ENCODE data around the gene TNNT2. TPM values are rescaled to one million over a fixed set of nuclear protein-coding genes. Genes with fewer than 3 reads are reported as not detected.

Gene TNNT2
- total RNA-seq, 2 experiments from 2014 or later = not detected

DNA sequence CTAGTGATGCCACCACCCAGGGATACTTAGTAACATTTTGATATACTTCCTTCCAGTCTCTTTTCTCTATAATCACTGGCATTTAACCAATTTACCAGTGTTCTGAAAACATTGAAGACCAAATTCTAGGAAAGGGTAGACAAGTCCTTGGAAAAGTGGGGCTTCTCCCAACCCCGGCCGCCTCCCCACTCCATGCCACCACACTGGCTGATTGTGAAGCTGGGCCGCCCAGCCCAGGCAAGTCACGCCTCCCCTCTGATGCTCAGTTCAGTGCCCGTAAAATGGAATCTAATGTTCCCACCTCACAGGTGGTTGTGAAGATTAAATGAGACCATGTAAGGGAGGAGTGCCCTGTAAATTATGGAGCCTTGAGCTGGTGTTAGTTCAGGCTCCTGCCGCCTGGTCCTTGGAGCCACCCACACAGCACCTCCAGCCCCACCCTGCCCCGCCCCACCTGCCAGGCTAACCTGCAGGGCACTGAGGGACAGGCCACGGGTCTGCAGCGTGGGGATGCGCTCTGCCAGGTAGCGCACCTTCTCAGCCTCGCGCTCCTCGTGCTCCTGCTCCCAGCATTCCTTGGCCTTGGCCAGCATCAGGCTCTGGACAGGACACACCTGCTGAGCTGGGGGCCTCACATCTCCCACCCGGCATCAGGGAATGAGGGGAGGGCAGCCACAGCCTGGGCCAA is 36.7 kb upstream of the TNNT2 start:
- Mint-ChIP-seq H3K27me3 (peaks cover 3% of the 10 kb centered on the region), H3K4me1 (ENCODE audit: low read depth) (no peaks in the 10 kb centered on the region), H3K36me3 (no peaks in the 10 kb centered on the region), H3K4me3 (no peak overlapping the region), H3K27ac (no peak overlapping the region), H3K9me3 (no peaks in the 10 kb centered on the region)
- POLR2A ChIA-PET = no interaction called here
- intact Hi-C loops (cut with micrococcal nuclease) = no loop called here
- DNase-seq = no peak
- CTCF ChIA-PET = no interaction called here

DNA sequence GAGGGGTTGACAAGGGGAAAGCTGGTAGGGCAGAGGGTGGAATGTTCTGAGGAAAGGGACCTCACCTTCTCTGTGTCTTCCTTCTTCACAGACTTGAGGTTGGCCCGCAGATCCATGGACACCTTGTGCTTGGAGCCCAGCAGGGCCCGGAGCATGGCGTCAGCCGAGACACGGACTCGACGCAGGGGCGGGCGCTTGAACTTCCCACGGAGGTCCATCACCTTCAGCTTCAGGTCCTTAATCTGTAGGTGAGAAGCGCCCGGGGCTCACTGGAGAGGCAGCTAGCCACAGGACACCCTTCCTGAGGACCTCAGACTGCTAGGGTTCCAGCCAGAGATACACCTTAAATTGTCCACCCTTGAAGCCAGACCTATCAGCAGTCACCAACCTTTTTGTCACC is 33.8 kb upstream of the TNNT2 start:
- no peak for DNase-seq
- POLR2A ChIA-PET = interaction anchor here (0.6 kb wide), 1 partner anchor 529 kb away, joined by 3 read pairs; no protein-coding TSS in a partner anchor
- Mint-ChIP-seq H3K27ac (no peak overlapping the region), H3K4me1 (ENCODE audit: low read depth) (no peaks in the 10 kb centered on the region), H3K36me3 (no peaks in the 10 kb centered on the region), H3K27me3 (no peaks in the 10 kb centered on the region), H3K9me3 (no peaks in the 10 kb centered on the region), H3K4me3 (no peak overlapping the region)
- intact Hi-C loops (cut with micrococcal nuclease) = no loop called here
- CTCF ChIA-PET = interaction anchor here (1.0 kb wide), 2 partner anchors 14 to 21 kb away, joined by 3 read pairs; no protein-coding TSS in a partner anchor

- Mint-ChIP-seq H3K27ac (no peak overlapping the region), H3K9me3 (no peaks in the 10 kb centered on the region), H3K4me3 (no peak overlapping the region), H3K36me3 (no peaks in the 10 kb centered on the region), H3K4me1 (ENCODE audit: low read depth) (no peaks in the 10 kb centered on the region), H3K27me3 (no peaks in the 10 kb centered on the region)
- no peak for DNase-seq
- POLR2A ChIA-PET = interaction anchor here (1.1 kb wide), 1 partner anchor 17 kb away, joined by 3 read pairs; no protein-coding TSS in a partner anchor
- CTCF ChIA-PET = interaction anchor here (0.6 to 2.4 kb wide), 11 partner anchors 9 to 844 kb away, joined by 3 to 7 read pairs (median 3); partner anchors contain the start of gene TNNI1
- intact Hi-C loops (cut with micrococcal nuclease) = loop anchor here (5.0 kb wide), 1 partner anchor 157 kb away; no protein-coding TSS in a partner anchor
These were observed 32.0 kb upstream of the TNNT2 start for GRCh38 chr1:201409440-201409839.

DNA sequence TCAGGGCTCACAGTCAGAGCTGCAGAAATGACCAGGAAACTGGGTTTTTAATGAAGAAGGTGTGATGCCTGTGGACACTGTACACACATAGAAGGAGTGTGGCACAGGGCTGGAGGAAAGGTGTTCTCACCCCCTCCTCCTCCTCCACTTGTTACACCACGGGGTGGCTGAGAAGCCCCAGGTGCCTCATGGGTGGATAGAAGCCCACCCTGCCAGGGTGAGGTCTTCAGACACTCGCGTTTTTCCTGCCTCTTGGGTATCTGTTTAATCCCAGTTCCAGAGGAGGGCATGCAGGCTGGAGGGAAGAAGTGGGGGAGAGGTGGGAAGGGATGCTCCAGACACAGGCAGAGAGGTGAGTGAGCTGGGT is 31.3 kb upstream of the TNNT2 start:
- DNase-seq = no peak
- H3K36me3 Mint-ChIP-seq = no peaks in the 10 kb centered on the region
- H3K27me3 Mint-ChIP-seq = no peaks in the 10 kb centered on the region
- CTCF ChIA-PET = interaction anchor here (0.6 to 2.4 kb wide), 11 partner anchors 9 to 843 kb away, joined by 3 to 7 read pairs (median 3); partner anchors contain the start of gene TNNI1
- H3K4me3 Mint-ChIP-seq = no peak overlapping the region
- POLR2A ChIA-PET = interaction anchor here (1.1 kb wide), 1 partner anchor 18 kb away, joined by 3 read pairs; no protein-coding TSS in a partner anchor
- H3K9me3 Mint-ChIP-seq = no peaks in the 10 kb centered on the region
- no peak overlapping the region for H3K27ac Mint-ChIP-seq
- no peaks in the 10 kb centered on the region for H3K4me1 Mint-ChIP-seq (ENCODE audit: low read depth)
- intact Hi-C loops (cut with micrococcal nuclease) = loop anchor here (5.0 kb wide), 1 partner anchor 157 kb away; no protein-coding TSS in a partner anchor

DNA sequence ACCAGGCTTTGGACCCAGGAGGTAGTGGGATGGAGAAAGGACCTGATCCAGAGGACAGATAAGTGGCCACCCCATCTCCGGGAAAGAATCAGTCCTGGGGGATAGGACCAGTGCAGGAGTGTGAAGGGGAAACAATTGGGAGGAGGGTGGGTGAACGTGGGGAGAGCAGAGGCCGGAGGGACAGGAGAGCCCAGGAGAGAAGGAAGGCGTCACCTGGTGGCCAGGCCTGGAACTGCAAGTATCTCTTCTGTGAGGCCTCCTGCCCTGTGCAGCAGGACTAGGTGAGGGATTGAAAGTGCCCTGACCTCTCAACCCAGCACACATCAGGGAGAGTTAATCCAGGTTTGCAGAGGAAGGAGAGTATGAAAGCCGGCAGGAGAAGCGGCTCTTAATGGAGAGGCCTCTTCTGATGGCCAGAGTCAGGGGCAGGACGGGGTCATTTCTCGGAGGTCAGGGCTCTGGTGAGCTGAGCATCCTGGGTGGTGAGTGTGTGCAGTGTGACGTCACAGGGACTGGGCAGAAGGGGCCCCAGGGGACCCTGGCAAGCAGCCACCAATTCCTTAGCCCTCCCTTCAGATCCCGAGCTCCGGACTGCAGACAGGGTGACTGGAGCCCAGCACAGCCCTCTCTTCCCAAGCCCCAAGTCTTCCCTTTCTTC is 30.8 kb upstream of the TNNT2 start:
- POLR2A ChIA-PET = interaction anchor here (1.1 kb wide), 1 partner anchor 19 kb away, joined by 3 read pairs; no protein-coding TSS in a partner anchor
- H3K27me3 Mint-ChIP-seq = no peaks in the 10 kb centered on the region
- CTCF ChIA-PET = interaction anchor here (0.6 to 2.4 kb wide), 5 partner anchors 8 to 154 kb away, joined by 3 to 7 read pairs (median 3); no protein-coding TSS in a partner anchor
- no peak overlapping the region for H3K4me3 Mint-ChIP-seq
- no peaks in the 10 kb centered on the region for H3K36me3 Mint-ChIP-seq
- no peaks in the 10 kb centered on the region for H3K4me1 Mint-ChIP-seq (ENCODE audit: low read depth)
- DNase-seq = peak; percentile 83
- no peaks in the 10 kb centered on the region for H3K9me3 Mint-ChIP-seq
- intact Hi-C loops (cut with micrococcal nuclease) = loop anchor here (5.0 kb wide), 1 partner anchor 156 kb away; no protein-coding TSS in a partner anchor
- no peak overlapping the region for H3K27ac Mint-ChIP-seq

GRCh38 chr1:201406831-201407406 is 29.4 kb upstream of the TNNT2 start:
- ChIA-PET POLR2A (no interaction called here), CTCF (interaction anchor here (0.6 to 1.1 kb wide), 2 partner anchors 11 to 215 kb away, joined by 3 to 4 read pairs; no protein-coding TSS in a partner anchor)
- intact Hi-C loops (cut with micrococcal nuclease) = loop anchor here (5.0 kb wide), 1 partner anchor 155 kb away; no protein-coding TSS in a partner anchor
- no peak for DNase-seq
- H3K27me3 Mint-ChIP-seq = no peaks in the 10 kb centered on the region
- H3K27ac Mint-ChIP-seq = no peak overlapping the region
- no peak overlapping the region for H3K4me3 Mint-ChIP-seq
- H3K4me1 Mint-ChIP-seq (ENCODE audit: low read depth) = no peaks in the 10 kb centered on the region
- no peaks in the 10 kb centered on the region for H3K36me3 Mint-ChIP-seq
- H3K9me3 Mint-ChIP-seq = no peaks in the 10 kb centered on the region

DNA sequence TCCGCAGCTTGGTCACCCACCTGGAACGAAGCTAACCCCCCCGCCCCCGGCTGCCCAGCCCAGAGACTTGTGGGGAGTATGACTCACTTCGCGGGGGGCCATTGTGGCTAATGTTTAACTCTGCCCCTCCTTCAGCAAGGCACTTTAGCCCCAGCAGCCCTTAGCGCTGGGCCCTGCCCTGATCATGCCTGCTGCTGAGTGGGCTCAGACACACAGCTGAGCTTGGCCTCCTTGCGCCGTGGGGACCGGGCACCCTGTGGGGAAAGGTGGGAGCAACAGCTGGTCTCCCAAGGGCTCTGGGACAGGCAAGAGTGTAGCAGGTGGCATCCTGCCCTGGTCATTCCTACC is 28.0 kb upstream of the TNNT2 start:
- H3K9me3 Mint-ChIP-seq = no peaks in the 10 kb centered on the region
- no peaks in the 10 kb centered on the region for H3K4me1 Mint-ChIP-seq (ENCODE audit: low read depth)
- H3K4me3 Mint-ChIP-seq = no peak overlapping the region
- ChIA-PET CTCF (interaction anchor here (0.9 to 1.5 kb wide), 3 partner anchors 20 to 151 kb away, joined by 3 to 6 read pairs (median 3); no protein-coding TSS in a partner anchor), POLR2A (no interaction called here)
- H3K36me3 Mint-ChIP-seq = no peaks in the 10 kb centered on the region
- no peak for DNase-seq
- intact Hi-C loops (cut with micrococcal nuclease) = loop anchor here (5.0 kb wide), 1 partner anchor 153 kb away; no protein-coding TSS in a partner anchor
- peaks cover 5% of the 10 kb centered on the region for H3K27me3 Mint-ChIP-seq
- no peak overlapping the region for H3K27ac Mint-ChIP-seq

GRCh38 chr1:201404722-201405483 is 27.4 kb upstream of the TNNT2 start:
- Mint-ChIP-seq H3K4me3 (no peak overlapping the region), H3K27ac (no peak overlapping the region), H3K36me3 (no peaks in the 10 kb centered on the region), H3K9me3 (no peaks in the 10 kb centered on the region), H3K27me3 (peaks cover 11% of the 10 kb centered on the region), H3K4me1 (ENCODE audit: low read depth) (no peaks in the 10 kb centered on the region)
- ChIA-PET CTCF (interaction anchor here (0.9 to 1.5 kb wide), 3 partner anchors 19 to 150 kb away, joined by 3 to 6 read pairs (median 3); no protein-coding TSS in a partner anchor), POLR2A (no interaction called here)
- no peak for DNase-seq
- intact Hi-C loops (cut with micrococcal nuclease) = loop anchor here (5.0 kb wide), 1 partner anchor 153 kb away; no protein-coding TSS in a partner anchor

DNA sequence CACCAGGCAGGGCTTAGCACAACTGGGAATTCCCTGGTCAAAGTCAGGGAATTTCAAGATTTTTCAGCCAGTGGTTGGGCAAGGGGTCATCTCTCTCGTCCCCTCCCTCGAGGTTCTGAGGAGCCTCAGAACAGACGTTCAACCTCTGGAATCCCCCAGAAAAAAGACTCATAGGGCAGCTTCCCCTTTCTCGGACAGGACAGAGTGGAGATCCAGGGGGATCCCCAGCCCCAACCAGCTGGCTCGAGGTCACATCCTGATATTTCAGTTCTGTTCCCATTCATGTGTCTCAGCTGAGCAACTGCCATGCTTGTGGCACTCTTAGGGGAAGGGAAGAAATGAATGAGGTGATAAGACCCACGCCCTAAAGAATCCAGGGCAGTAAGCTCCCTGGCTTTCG is 26.6 kb upstream of the TNNT2 start:
- Mint-ChIP-seq H3K27me3 (peaks cover 13% of the 10 kb centered on the region), H3K27ac (no peak overlapping the region), H3K36me3 (no peaks in the 10 kb centered on the region), H3K4me1 (ENCODE audit: low read depth) (no peaks in the 10 kb centered on the region), H3K4me3 (no peak overlapping the region), H3K9me3 (no peaks in the 10 kb centered on the region)
- DNase-seq = no peak
- ChIA-PET CTCF (interaction anchor here (1.2 kb wide), 1 partner anchor 77 kb away, joined by 3 read pairs; no protein-coding TSS in a partner anchor), POLR2A (no interaction called here)
- intact Hi-C loops (cut with micrococcal nuclease) = no loop called here

- DNase-seq = no peak
- H3K36me3 Mint-ChIP-seq = no peaks in the 10 kb centered on the region
- H3K9me3 Mint-ChIP-seq = no peaks in the 10 kb centered on the region
- ChIA-PET CTCF (interaction anchor here (1.2 kb wide), 1 partner anchor 78 kb away, joined by 3 read pairs; no protein-coding TSS in a partner anchor), POLR2A (no interaction called here)
- no peak overlapping the region for H3K4me3 Mint-ChIP-seq
- no peak overlapping the region for H3K27ac Mint-ChIP-seq
- H3K4me1 Mint-ChIP-seq (ENCODE audit: low read depth) = no peaks in the 10 kb centered on the region
- intact Hi-C loops (cut with micrococcal nuclease) = no loop called here
- H3K27me3 Mint-ChIP-seq = peaks cover 19% of the 10 kb centered on the region
These were observed 25.9 kb upstream of the TNNT2 start for GRCh38 chr1:201403359-201403758.

DNA sequence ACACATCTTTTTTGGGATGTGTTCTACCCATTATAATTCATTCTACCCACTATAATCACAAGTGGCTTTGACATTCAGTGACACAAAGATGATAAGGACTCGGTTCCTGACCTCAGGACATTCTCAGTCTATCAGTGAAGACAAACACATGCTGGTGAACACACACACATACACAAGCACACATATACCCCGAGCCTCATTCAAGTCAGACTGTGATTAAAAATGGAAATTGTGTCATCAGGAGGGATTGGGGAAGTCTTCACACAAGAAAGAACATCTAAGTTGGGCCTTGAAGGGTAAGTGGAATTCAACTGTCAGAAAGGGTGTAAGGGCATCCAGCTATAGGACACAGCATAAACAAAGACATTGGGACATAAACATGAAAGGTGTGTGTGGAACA is 24.2 kb upstream of the TNNT2 start:
- POLR2A ChIA-PET = no interaction called here
- CTCF ChIA-PET = no interaction called here
- no peak for DNase-seq
- Mint-ChIP-seq H3K27ac (no peak overlapping the region), H3K4me1 (ENCODE audit: low read depth) (no peaks in the 10 kb centered on the region), H3K36me3 (no peaks in the 10 kb centered on the region), H3K4me3 (no peak overlapping the region), H3K27me3 (peaks cover 30% of the 10 kb centered on the region), H3K9me3 (no peaks in the 10 kb centered on the region)
- intact Hi-C loops (cut with micrococcal nuclease) = no loop called here
